ENCODE measurements around the gene UBE3B.

UBE3B gene

DNA sequence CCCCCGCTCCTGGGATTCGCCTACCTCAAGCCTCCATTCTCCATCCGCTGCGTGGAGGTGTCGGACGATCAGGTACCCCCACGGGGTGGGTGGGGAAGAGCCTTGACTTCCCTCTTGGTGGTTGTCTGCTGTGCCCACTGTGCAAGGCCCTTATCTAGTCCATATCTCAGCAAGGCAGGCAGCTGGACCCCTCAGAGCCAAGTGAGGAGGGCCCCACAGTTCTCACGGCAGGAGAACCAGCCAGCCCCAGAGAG lies 56.0 kb downstream of the UBE3B start:
- no peak for DNase-seq

DNA sequence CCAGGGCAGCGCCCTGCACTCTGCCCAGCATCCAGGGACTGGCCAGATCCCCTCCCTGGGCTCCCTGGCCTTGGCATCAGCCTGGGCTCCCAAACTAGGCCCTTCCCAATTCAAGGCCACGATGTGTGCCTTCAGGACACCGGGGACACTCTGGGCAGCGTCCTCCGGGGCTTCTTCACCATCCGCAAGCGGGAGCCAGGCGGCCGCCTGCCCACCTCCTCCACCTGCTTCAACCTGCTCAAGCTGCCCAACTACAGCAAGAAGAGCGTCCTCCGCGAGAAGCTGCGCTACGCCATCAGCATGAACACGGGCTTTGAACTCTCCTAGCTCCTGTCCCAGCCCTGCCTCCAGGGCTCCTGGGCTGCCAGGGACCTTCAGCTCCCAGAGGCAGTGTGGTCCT lies 57.0 kb downstream of the UBE3B start:
- DNase-seq = no peak

DNA sequence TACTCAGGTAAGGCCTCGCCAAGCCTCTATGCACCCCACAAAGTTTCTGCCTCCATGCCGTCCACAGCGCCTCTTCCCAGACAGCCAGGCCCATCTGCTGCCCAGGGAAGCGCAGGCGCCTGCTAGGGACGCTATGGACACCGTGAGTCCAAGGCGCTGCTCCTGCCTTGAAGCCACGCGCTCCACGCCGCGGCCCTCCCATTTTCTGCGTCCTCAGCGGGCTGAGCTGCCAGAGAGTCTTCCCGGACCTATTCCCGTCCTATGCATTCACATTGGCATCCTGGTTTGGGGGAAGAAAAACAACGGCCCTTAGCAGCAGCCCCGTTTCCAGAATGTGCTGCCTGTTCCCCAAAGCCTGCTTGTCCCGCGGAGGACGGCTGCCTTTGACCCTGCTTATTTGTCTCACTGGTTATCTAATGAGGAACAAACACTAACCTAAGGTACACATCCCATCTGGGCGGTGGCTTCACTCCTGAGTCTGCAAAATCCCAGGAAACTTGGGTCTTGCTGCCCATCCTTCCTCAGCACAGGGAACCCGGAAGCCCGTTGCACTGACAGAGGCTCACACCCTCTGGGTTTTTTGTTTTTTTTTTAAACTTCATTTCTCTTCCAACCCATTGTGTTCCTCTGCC lies 57.9 kb downstream of the UBE3B start:
- no peak for DNase-seq

DNA sequence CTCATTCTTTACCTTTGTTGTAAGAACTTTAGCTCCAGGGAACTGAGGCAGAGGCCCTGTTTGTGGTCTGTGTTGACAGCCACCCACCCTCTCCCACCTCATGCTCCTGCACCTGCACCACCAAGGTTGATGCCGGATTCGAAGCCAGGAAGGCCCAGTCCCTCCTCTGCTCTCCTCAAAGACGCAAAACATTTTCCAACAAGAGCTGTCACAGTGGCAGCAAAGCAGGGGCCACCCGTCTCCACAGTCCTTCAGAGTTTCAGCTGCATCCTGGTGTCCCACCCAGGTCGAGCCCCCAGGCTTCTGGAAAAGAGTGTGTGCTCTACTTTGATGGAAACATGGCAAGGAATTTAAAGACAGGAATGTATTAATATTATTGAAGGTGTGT lies 58.4 kb downstream of the UBE3B start:
- DNase-seq = no peak

DNA sequence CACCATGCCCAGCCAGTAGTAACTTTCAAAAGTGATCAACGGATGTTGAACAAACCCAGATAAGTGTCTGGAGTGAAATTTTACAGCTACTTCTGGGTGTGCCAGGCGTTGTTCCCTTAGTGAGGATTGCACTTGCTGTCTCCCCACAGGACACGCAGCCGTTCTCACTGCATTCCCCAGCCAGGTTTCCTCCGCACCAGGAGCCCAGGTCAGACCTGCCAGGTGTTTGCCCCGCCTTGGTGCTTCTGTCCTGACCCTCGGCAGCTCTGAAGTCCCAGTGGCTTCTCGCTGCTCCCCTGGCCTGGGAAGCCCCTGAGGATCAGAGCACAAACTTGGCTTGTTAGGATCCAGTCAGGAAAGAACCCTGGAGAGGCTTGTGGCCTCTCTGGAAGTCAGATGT lies 59.7 kb downstream of the UBE3B start:
- no peak for DNase-seq

DNA sequence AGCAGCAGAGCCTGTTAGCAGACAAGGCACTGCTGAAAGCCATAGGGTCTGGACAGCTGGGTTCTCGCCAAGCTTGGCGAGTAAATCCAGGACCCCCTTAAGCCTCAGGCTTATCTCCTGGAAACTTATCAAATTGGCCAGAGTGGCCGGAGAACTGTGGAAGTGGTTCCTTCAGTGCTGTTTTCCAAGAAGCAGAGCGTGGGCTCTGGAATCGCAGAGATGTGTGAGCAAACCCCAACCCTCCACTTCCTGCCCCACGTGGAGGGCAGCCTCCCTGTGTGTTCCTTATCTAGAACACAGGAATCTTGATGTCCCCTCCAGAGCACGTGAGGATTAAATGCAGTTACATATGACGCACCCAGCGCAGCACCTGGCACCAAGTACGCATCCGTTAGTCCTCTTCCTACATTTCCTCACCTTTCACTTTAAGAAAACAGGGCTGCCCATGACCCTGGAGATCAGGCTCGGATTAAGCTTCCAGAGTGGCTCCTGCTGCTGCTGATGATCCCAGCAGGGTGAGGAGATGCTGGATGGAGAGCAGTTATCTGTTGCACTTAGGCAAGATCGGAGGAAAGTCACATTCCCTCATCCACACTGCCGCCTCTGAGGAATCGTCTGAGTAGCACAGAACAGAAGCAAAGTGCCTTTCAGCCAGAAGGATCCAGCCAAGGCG lies 60.9 kb downstream of the UBE3B start:
- no peak for DNase-seq

DNA sequence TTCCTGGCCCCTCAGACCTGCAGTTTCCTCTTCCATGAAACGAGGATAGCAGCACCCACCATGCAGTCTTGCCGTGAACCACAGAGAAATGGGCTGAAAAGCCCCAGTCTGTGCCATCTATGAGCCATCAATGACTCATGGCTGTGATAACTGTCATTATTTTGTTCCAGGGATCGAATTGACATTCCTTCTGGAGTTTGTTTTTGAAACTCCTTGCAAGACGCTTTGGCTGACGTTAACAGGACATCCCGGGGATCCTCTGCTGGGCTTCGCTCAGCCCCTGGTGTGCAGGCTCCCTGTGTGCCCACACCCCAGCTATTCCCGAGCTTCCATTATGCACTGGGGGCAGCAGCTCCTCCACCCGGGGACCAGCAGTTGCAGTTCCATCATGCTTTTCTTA lies 62.1 kb downstream of the UBE3B start:
- DNase-seq = peak; percentile 46

DNA sequence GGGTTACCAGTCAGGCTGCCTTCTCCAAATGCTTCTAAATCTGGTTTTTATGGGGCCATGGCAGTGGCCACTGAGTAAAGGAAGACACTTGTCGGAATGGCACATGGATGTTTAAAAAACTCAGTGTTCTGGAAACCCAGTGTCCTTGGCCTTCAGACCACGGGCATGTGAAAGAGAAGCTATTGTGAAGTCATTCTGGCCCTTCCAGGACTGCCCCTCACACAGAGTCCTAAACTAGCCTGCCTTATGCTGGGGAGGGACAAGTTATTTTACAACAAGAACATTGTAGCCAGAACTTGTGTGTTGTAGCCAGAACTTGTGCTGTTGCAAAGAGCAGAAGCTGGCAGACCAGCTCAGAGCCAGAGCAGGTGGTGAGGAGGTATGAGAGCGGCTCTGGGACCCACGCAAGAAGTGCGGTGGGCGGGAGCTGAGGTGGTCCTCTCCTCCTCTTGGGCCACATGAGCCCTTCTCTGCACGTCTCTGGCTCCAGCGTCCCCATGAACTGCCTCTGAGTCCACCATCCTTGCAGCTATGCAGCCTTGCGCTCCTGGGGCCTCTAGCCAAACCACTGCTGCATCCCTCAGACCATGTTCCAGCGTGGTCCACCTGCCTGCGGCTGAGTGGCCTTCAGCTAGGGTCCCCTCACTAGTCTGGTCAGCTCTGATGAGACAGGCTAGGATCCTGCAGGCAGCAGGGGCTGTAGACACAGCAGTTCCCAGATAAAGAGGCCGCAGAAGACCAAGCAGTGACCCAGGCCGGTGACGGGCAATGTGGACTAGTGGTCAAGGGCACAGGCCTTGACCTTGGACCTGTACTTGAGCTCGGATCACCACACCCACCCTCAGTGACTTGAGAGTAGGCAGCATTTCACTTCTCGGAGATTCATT lies 63.3 kb downstream of the UBE3B start:
- DNase-seq = no peak

DNA sequence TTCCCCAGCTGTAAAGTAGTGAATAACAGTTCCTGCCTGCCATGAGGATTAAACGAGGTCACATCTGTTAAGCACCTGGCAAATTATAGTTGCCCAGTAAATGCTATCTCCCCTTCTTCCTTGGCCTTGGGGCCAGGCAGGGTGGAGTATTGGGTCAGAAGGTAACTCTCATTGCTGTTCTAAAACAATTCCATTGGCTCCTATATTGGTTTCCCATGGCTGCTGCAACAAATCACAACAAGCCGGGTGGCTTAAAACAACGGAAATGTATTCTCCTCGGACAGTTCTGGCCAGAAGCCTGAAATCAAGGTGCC lies 63.9 kb downstream of the UBE3B start:
- no peak for DNase-seq

DNA sequence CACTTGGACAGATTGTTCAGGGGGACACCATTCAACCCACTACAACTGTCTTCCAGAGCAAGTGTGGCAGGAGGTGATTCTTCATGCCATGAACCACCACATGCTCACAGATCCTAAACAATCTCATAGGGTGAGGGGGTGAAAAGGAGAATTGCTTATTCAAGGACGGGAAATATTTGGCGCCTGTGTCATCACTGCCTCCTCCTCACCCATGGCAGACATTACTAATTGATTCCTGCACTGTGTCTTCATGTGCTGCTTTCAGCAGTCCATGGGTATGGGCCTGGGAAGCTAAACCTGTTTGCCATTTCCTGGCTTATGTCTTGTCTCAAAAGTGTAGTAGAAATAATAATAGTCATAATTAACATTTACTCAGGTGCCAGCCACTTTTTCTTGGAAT lies 64.6 kb downstream of the UBE3B start:
- peak; percentile 57 for DNase-seq

DNA sequence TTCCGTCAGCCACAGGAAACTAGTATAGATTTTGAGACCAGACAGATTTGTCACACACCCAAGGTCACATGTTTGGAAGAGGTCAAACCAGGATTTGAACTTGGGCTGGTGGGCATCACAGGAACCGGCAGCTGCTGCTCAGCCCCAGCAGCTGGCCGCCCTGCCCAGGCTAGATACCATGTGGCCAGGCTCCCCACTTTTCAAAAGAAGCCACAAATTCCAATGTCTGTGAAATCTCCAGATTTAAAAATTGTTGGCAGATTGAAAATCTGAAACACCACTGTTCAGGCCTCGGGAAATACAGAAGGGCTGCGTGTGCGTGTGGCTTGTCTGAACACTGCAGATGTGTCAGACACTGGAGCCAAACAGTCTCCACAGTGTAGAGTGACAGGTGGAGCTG lies 65.4 kb downstream of the UBE3B start:
- DNase-seq = no peak

DNA sequence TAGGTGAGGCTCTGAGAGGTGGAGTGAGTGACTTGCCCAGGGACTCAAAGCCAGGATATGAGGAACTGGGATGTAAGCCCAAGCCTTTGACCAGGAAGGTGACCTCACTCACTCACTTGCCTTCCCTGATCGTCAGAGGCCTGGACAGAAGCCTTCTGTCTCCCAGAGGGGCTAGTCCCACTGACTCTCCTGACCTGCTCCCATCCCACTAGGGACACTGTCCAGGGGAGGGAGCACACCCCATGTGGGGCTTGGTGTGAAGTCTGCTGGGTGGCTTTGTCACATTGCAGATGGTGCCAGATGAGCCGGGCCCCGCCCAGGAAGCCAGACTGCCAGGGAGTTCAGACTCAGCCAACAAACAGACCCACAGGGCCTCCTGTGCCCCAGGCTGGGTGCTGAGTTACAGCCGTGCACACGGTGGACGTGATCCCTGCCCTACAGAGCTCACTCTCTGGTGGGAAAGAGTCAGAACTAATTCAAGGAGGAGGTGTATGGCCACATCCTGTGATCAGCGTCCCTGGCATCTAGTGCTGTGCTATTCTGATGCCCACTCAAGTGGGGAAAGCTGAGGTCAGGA lies 67.6 kb downstream of the UBE3B start:
- DNase-seq = no peak

DNA sequence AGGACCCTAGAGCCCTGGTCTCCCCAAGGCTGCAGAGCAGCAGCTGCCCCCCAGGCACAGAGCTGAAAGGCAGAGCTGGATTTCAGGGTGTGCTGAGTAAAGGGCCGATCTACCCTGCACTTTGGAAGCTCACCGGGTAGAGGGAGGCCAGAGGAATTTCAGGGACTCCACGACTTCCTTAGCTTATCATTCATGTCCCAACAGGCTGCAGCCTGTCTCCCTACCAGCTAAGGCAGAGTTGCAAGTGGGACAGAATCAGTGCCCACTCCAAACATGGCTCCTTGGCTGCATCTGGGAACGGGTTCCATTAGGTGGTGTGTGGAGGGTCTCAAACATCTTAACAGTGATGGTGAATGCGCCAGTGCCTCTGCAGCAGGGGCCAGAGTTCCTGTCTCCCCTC lies 68.4 kb downstream of the UBE3B start:
- no peak for DNase-seq

DNA sequence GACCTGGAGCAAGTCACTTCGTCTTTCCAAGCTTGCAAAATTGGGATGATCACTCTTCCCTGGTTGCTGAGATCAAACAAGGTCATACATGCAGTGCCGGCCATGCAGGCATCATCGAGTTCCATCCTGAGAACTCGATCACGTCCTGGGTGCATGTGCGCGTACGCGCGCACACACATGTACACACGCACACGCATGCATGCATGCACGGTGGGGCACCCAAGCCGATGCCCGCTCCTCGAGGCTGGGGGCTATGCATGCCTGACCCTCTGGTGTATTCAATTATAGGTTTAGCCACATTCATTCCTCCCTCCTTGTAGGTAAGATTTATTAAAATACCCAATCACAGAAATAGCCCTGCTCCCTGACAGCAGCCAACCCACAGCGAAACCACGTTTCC lies 69.9 kb downstream of the UBE3B start:
- DNase-seq = no peak

DNA sequence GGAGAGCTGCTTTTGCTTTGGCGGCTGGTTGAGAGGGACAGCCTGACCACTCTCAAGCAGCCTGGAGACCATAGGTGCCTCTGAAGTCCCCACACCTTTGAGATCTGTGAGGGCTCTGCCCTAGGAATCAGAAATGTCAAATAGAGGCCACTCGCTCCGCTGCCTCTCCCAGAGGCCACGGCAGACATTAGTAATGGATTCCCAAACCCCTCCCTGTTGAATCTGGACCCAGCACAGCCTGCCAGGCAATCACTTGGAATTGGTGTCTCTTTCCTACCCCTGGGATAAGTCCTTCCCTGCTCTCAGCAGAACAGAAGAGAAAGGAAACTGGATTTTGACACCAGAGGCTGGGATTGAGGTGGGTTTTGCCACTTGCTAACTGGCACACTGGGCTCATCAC lies 70.8 kb downstream of the UBE3B start:
- DNase-seq = no peak

DNA sequence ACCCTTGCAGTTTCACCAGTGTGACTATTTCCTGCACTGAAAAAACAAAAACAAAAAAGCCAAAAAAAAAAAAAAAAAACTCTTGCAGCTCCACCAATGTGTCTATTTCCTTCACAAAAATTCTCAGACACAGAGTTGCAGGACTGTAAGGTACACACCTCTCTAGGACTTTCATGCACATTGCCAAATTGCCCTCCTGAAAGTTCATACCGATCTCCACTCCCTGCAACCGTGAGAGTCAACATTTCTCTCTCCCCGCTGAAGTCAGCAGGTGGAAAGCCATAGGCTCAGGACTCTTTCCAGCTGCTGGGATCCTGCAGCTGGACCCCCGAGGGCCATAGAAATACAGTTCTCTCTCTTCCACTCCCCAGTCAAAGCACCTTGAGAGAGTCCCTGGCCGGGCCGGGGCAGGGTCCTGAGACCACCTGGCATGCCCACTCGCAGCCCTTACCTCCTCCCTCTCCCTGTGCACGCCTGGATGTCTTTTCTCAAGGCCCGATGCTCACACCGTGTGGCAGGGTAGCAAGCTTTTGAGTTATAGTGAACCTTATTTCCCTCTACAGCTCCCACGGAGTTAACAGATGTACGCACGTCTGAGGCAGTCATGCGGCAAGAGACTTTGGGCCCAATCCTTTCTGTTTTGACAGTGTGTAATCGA lies 72.3 kb downstream of the UBE3B start:
- no peak for DNase-seq

DNA sequence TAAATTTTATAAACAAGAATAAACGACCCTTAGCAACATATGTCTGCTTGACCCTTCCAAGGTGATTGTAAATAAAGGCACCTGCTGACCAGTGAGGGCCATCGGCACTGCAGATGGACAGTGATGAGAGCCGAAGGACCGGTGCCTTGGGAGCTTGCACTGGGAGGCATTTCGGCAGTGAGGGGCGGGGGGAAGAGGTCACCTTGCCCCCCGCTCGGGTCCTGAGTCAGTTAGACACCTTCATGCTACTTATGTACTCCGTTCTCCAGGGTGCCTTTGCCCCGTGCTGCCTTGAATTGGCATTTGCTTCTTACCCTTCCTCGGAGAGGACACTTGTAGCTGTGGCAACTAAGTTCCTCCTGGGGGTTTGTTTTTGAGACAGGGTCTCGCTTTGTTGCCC lies 72.8 kb downstream of the UBE3B start:
- no peak for DNase-seq

DNA sequence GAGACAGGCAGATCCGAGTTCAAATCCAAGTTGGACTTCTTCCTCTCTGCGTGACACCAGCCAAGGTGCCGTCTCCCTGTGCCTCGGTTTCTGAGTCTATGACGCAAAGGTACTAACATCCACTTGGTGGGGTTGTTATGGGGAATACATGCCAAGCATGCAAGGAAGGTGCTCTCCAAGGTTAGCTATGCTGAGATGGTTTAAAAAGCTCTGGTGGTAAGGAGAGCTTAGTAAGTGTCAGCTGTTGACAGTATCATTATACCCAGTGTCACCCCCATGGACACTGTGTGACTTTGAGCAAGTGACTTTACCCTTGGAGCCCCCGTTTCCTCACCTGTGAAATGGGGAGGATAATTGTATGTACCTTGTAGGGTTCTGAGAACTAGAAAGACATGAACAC lies 73.7 kb downstream of the UBE3B start:
- no peak for DNase-seq

DNA sequence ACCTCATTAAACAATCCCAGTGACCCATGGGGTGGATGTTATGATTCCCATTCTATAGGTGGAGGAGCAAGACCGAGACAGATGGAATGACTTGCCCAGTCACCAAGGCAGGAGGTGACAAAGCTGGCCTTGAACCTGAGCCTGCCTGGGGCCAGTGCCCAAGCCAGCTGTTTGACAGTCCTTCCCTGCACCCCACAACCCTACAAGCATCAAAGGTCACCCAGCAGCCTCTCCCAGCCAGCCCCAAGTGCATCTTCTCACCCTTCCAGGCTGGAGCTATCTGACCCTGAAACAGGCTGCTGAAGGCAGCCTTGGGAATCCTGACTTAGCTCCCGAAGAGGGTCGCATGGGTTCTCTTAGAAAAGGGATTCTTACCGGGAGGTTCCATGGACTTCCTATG lies 75.5 kb downstream of the UBE3B start:
- DNase-seq = no peak

DNA sequence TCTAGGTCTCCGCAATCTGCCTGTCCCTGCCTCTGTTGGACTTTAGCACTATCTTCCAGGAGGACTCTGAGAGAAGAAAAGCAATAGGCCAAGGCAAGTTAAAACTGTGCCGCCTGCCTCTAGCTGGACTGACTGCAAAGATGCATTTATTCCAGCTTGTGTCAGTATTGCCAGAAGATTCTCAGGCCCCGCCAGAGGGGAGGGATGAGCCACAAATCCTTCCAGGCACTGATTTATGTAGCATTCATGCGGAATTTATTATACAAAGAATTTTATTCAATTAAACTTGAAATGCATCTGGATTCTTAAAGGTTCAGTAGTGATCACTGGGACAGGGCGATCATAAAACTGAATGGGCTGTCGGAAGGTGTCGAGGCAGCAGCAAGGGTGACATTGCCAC lies 76.0 kb downstream of the UBE3B start:
- no peak for DNase-seq

DNA sequence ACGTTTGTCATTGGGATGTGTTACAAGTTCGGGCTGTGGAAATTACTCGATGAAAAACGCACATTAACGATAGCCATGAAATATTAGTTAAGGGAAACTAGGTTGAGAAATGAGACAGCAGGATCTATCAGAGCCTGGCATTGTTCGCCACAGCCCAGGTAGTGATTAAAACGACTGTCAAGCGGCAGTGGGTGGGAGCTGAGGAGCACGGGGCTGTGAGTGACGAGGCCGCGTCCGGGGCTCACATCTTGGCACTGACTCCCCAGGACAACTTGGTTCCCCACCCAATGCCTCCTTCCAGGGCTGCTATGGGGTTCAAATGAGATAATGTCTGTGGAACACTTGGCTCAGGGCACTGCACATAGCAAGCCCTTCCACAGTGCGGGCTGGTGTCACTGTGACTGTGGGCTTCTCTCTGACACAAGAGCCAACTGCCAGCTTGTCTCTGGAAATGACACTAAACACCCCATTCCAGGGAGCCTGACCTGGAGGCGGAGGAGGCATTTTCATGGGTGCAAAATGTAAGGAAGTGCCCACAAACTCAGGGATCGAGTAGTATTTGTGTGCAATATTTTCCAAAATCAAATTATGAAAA lies 76.6 kb downstream of the UBE3B start:
- DNase-seq = no peak

DNA sequence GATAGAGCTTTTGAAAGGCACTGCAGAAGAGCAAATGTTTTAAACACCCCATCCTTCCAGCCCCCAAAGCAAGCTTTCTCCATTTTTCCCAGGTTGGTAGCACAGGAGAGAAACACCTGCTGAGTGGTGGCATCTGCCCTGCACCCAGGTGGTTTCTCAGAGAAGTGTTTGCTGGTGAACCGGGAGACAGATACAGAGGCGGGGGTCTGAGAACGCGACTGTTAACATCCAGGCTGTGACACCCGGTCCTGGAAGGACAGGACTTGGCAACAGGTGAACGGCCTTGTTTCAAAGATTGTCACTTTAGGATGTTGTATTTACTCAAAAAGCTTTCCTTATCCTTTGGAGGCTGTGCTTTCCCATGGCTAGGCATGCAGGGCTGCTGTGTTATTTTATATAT lies 77.3 kb downstream of the UBE3B start:
- DNase-seq = no peak
